DMS153 (cell line): ENCODE measurements around the gene RLN3.
"Not testable (repeated sequence)": the region's sequence is repeated elsewhere in the genome, so short reads cannot be mapped to it uniquely, and the experiment has no call there.

Experiments used
- DNase-seq: peaks from one replicate; lab custom pipeline; 2025; lab: John Stamatoyannopoulos, UW

The RLN3 gene

DNA sequence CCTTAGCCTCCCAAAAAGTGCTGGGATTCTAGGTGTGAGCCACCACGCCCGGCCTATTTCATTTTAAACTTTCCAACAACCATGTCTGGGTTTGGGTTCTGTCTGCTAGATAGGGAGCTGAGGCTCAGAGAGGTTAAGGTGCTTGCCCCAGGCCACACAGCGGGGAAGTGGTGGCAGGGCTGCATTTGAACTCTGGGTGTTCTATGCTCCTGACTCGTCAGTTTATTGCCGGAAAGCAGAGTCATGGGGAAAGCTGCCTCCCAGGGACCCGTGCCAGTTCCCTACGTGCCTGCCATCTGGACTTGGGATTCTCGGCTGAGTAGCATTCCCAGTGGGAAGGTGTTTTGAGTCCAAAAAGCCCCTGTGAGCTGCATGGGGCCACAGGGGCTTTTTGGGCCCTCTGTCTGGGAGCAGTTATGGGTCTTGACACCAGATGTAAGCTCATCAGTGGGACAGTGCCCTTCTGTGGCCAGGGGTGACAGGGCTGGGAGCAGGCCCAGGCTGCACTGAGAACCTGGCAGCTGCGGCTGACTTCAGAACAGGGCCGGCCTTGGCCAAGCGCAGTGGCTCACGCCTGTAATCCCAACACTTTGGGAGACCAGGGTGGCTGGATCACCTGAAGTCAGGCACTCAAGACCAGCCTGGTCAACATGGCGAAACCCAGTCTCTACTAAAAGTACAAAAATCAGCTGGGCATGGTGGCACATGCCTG, 32.8 kb upstream of the RLN3 start:
- no peak for DNase-seq

DNA sequence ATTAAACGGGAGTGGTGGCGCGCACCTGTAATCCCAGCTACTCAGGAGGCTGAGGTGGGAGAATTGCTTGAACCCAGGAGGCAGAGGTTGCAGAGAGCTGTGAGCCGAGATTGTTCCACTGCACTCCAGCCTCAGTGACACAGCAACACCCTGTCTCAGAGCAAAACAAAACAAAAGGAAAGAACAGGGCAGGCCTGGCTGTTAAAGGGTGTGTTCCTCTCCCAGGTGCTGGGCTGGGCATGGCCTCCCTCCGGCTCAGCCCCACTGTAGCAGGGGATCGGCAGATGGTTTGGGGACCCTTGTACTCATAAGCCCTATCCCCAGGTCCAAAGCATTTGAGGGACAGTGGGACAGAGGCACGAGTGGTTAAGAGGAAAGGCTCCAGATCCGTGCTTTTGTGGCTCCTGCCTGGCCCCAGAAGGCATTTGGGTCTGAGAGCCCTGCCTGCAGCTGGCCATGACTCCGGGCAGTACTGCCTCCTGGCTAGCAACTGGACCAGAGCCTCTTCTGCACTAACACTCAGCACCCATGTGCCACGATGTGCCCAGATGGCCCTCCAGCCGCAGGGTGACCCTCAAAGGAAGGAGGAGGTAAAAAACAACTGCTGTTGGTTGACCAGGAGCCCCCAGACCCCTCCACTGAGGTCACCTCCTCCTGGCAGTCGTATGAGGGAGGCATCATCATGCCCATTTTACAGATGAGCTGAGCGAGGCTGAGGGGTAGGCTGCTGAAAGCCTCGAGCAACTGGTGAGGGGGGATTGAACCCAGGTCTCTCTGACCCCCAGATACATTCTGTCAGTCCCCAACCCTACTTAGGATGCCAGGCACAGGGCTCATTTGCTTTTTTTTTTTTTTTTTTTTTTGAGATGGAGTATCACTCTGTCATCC, 31.8 kb upstream of the RLN3 start:
- no peak for DNase-seq

DNA sequence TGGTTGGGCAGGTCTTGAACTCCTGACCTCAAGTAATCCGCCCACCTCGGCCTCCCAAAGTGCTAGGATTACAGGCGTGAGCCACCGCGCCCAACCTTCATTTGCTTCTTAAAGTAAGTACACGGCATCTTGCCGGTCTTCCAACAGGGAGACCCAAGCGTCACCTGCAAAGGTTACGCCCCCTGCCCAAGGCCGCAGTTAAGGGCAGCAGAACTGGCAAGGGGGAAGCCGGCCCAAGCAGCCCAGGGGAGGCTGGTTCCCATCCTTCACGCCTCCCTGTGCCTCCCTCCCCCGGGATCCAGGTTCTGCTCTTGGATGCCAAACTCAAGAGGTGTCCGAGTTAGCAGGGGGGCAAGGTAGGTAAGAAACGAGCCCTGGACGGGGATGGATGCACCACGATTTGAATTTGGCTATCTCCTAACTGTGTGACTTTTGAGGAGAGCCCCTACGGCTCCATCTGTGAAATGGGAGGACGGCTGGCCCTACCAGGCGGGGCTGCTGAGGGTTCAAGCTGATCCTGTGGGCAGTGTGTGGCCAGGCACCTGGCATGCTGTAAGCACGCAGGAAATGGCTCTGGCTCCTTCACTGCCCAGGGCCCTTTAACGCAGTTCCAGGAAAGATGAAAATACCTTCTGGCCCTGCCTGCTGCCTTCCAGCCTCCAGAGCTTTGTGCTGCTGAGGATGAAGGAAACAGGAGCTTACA, 30.9 kb upstream of the RLN3 start:
- no peak for DNase-seq

DNA sequence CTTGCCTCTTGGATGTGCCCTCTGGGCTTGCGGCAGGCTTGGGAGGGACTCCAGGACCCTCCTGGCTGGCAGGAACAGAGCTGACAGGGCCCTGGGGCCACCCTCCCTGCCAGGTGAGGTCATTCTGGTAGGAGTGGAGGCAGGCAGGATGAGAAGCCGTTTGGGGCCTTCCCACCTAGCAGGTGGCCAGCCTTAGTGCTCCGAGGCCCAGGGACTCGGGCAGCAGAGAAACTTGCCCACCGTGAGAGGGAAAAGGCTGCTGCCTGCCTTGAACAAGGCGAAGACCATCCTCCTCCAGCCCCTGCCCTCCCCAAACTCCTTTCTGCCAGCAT, 30.4 kb upstream of the RLN3 start:
- no peak for DNase-seq

DNA sequence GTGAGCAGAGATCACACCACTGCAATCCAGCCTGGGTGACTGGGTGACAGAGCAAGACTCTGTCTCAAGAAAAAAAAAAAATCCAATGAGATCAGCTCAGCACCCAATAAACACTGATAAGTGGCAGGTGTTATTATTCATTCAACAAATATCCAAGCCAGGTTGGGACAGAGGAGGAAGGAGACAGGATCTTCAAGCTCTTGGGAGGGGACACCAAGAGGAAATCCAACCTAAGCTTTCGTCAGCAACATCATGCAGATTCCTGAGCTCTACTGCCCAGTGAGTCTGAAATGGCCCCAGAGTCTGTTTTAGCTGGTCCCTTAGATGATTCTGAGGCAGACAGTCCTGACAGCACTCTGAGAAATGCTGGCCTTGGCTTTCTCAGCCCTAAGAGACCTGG, 29.5 kb upstream of the RLN3 start:
- no peak for DNase-seq

DNA sequence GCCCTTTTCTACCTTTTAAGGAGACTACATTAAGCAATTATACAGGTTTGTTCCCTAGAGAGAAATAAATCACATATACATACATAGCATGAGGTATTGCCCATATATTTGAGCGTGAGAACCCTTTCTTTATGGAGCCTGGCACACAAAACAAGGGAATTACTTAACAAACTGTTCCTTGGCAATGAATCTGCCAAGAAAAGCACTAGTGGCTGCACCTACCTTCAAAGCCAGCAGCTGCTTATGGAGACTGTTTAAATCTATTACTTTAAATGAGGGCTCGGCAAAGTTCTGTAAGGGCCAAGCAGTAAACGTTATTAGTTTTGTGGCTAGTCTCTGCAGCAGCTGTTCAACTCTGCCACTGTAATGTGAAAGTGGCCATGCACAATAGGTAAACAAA, 28.9 kb upstream of the RLN3 start:
- DNase-seq, result no peak

DNA sequence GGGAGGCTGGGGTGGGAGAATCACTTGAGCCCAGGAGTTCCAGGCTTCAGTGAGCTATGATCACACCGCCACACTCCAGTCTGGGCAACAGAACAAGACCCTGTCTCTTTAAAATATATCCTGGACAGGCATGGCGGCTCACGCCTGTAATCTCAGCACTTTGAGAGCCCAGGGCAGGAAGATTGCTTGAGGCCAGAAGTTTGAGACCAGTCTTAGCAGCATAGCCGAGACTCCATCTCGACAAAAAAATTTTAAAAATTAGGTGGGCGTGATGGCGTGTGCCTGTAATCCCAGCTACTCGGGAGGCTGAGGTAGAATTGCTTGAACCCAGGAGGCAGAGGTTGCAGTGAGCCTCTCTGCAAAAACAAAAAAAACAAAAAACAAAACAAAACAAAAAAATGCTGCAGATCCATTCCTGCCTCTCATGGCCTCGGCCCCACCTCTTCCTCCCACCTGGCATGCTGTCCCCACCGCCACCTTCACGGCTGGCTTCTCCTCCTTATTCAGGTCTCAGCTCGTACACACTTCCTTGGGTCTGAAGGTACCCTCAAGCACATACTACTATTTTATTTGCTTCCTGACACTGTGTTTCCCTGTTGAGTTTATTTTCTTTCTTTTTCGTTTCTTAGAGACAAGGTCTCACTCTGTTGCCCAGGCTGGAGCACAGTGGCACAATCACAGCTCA, 27.1 kb upstream of the RLN3 start:
- DNase-seq, result no peak

DNA sequence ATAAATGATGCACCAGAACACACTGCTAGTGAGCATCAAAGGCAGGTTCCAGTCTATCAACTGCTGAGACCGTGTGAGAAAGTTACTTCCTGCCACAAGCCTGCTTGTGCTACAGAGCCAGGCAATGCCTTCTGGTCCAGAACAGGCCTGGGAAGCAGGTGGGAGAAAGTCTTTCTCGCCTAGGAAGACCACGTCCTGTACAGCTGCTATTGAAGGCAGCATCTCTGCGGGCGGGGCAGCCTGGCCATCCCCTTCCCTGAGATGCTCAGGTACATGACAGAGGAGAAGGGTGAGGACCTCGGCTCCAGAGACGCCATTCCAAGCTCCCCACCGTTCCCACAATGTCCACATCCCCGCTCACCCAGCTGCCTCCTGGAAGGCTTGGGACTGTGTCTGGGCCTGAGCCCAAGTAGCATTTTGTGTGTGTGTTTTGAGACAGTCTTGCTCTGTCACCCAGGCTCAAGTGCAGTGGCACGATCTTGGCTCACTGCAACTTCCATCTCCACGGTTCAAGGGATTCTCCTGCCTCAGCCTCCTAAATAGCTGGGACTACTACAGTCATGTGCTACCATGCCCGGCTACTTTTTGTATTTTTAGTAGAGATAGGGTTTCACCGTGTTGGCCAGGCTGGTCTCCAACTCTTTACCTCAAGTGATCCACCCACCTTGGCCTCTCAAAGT, 25.2 kb upstream of the RLN3 start:
- DNase-seq, result no peak

DNA sequence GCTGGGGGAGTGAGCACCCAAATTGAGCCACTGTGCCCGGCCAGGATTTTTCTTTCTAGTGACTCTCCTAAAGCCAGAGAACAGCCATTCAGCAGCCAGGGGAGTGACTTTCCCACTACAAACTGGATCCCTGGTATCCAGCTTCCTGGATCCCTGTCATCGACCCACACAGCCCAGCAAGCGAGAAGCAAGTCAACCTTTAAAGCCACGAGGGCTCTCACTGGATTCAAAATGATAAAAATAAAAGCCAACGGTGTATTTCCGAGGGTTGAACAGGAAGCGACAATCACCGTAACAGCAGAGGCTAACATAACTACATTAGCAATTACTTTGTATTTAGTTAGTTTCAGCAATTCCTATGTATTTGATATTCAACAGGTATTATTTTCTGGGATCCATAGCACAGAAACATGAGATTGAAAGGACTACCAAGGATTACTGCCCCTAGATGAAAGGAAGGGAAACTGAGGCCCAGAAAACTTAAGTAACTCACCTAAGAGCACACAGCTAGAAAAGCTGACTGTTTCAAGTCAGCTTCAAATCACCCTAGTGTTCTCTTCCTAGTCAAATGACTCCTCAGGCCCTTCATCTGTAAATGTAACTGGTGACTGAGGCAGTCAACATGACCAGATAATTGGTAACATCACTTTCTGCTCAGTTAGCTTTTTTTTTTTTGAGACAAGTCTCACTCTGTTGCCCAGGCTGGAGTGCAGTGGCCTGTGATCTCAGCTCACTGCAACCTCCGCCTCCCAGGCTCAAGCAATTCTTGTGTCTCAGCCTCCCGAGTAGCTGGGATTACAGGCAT, 24.5 kb upstream of the RLN3 start:
- no peak for DNase-seq

DNA sequence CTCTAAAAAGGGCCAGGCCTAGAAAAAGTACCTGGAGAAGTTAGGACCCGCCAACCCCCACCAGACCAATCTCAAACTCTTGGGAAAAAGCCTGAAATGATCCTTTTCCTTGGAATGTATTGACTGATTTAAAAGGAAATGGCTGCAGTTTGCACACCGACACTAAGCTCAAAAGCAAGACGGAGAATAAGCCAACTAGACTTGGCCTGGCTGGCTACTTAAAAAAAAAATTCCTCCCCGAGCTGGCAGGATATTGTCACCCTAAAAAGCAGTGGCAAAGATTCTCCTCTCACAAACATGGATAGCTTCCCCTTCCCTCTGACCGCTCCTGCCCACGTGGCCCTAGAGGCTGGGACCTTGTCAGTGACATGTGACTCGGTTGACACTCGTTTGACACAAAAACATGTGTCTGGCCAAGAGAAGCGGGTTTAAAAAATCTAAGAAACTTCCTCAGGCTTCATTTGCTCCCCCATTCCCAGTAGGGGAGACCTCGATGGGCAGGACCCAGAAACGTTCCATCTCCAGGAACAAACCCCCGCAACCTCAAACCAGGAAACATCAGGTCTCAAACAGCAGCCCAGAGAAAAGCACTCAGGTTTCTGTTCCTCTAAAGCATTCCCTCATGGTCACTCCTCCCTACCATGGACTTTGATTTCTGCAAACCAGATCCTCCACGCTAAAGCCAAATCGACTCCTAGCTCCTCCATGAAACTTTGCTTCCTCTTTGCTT, 23.2 kb upstream of the RLN3 start:
- no peak for DNase-seq

DNA sequence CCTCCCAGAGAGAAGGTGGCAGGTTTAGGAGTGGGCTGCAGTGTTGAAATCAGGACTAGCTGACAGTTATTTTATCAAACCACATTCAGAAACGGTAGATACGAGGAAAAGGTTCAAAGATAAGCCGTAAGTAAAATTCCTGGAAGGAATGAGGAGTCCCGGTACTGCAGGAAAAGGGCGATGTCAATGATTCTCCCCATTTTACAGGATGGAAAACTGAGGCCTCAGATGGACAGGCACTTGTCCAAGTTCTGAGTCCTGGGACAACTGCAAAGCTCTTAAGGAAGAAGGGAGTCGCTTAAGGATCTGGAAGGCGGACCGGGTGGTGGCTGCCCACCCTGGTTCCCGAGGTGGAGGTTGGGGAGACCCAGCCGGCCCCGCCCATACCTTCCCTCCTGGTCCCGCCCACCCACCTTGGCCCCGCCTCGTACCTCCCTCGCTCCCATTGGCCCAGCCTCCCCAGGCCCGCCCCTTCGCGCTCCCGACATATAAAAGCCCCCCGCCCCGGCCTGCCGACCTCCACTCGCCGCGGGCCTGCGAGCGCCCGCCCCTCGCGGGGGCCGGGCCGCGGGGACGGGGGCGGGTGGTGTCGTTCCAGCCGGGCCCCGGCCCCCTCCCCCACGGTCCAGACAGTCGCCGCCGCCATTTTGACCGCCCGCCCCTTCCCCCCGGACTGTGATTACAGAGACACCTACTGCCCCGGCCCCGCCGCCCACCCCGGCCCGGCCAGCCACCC, 22.4 kb upstream of the RLN3 start:
- peak; percentile 54 for DNase-seq

DNA sequence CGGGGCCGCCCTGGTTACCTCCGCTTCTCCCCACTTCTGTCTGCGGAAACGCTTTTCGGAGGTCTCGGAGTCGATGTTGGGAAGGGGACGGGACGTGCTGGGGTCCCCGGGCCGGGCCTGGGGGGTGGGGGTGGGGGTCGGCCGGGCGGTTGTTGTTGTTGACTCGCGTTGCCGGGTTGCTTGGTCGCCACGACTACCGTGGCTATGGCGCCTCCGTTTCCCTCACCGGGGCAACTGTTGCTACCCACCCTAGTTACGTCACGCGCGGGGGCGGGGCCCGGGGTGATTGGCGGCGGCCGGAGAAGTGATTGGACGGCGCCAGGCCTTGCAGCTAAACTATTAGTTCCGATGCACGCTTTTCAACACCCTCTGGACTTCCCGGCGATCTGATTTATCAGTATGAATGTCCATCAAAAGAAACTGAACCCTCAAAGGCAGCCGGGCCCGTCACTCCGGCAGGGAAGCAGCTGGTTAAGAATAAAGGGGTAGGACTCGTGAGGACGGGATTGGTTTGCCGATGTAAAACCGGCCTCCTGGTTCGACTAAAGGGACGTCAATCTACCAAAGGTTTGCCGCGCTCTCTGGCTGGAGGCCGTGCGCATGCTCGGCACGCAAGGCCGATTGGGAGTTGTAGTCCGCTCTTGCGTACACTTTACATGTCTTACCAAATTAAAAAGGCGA, 21.7 kb upstream of the RLN3 start, which contains the start of gene RFX1:
RFX1 (minus strand) TSS at position 236 of the 681 bp plus-strand sequence. CDS start 12,477 bp downstream, outside the sequence.
- peak; percentile 100 for DNase-seq

DNA sequence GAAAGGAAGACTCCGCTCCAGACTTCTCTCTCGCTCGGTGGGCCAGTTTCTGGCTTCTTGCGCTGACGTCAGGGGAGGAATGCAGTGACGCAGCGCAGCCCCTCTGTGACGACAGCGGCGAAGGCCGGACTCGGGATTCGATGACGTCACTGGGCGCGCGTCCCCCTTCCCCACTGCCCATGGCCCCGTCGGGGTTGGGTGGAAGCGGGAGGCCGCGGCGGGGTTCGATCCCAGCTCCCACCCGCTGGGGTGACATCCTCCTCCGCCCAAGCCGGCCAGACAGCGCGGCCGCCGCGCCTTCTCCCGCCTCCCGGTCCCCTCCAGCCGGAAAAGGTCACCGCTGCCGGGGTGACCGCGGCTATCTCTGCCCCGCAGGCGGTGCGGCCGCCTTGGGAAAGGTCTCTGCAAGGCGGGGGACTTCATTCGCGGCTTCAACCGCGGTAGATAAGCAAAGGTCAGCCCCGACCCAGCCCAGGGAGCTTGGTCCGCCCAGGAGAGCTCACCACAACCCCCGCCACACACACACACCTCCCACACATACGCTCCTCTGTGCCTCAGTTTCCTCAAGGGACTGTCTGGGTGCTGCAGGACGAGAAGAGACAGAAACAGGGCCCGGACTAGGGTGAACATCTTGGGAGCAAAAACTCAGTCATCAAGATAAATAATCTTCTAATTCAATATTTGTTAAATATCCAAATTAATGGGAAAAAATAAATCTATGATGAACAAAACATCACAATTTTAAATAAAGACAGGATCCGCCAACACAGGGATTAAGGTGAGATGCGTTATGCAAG, 21.0 kb upstream of the RLN3 start:
- no peak for DNase-seq

DNA sequence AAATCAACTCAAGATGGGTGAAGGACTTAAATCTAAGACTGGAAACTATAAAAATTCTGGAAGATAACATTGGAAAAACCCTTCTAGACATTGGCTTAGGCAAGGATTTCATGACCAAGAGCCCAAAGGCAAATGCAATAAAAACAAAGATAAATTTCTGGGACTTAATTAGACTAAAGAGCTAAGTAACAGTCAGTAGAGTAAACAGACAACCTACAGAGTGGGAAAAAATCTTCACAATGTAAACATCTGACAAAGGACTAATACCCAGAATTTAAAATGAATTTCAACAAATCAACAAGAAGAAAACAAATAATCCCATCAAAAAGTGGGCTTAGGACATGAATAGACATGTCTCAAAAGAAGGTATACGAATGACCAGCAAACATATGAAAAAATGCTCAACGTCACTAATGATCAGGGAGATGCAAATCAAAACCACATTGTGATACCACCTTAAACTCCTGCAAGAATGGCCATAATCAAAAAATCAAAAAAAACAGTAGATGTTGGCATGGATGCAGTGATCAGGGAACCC, 15.5 kb upstream of the RLN3 start:
- no peak for DNase-seq

DNA sequence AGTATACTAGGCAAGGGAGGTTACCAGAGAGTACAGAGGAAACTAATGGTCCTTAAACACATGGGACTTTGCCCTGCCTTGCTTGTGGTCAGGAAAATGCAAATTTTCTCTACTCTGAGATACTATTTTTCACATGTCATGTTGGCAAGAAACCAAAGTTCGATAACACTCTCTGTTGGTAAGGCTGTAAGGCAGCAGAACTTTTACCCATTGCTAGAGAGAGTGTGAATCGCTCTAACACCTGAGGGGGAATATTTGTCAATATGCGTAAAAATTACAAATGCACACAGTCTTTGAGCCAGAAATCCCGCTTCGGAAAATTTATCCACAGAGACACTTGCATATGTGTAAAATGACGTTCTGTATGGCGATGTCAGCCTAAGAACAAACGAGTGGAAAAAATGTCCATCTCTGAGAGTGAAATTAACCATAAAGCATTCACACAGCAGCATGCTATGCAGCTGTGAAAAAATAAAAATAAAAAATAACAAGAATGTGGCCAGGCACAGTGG, 12.4 kb upstream of the RLN3 start:
- no peak for DNase-seq

DNA sequence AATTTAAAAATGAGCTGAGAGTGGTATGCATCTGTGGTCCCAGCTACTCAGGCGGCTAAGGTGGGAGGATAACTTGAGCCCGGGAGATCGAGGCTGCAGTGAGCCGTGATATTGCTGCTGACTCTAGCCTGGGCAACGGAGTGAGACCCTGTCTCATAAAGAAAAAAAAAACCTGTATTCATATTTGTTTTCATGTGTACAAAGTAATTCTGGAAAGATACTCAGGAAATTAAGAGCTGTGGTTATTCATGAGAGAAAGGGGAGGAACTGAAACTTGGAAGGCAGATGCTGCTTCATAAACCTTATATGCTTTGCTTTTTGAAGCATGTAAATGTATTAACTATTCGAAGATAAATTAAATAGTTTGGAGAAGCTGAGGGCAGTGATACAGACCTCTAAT, 8.8 kb upstream of the RLN3 start:
- DNase-seq, result no peak

DNA sequence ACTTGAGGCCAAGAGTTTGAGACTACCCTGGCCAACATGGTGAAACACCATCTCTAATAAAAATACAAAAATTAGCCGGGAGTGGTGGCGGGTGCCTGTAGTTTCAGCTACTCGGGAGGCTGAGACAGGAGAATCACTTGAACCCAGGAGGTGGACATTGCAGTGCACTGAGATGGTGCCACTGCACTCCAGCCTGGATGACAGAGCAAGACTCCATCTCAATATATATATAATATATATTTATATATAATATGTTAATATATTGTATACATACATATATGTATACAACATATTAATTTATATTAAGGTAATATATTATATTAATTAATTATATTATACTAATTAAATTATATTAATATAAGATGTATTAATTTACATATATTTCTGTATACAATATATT, 8.2 kb upstream of the RLN3 start:
- not testable (repeated sequence) for DNase-seq

DNA sequence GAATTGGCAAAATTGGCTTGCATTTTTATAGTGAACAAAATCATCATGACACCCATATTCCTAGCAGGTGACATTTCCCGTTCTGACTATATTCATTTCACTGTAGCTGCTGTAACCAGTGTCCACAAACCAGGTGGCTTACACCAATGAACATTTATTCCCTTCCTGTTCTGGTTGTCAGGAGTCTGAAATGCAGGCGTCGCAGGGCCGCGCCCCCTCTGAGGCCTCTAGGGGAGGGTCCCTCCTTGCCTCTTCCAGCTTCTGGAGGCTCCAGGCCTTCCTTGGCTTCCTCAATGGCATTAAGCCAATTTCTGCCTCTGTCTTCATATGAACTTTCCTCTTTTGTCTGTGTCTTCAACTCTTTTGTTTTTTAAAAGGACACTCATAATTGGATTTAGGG, 6.5 kb upstream of the RLN3 start:
- no peak for DNase-seq
